ENCODE results near the gene CDX2. TPM values are rescaled to one million over a fixed set of nuclear protein-coding genes. Genes with fewer than 3 reads are reported as not detected.

The CDX2 gene
- total RNA-seq, 4 donors from 2014 or later, result not detected

DNA sequence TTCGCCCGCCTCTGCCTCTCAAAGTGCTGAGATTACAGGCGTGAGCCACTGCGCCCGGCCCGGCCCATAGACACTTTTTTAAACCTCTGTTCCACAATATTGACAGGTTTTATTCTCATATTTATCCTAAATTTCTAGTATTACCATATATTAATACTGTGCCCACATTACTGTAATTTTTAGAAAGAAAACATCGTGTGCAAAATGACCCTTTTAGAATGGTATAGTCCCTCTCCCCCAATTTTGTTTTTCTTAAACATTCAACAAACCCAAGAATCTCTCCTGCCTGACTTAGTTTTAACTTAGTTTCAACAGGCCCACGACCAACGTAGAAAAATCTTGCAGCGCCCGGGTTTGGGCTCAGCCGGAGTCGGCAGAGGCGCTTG is 9.1 kb downstream of the CDX2 start:
- TF ChIP-seq POLR2A (IDR thresholded peaks at IDR 0.05) (no peak), CTCF (IDR thresholded peaks at IDR 0.05) (no peak)
- DNase-seq (ENCODE audit: low spot score in 2 of 2), result no peak
- H3K4me3 ChIP-seq (ENCODE audit: low read depth, poor library complexity, severe bottlenecking), result no peak overlapping the region
- intact Hi-C loops (cut with DNase I; ENCODE audit: low total_unique reads), result loop anchor here (10.0 kb wide), 1 partner anchor 1295 kb away; no protein-coding TSS in a partner anchor
- WGBS, 2 donors, result 31 to 33% methylated on average over 14 of the region's 14 CpGs

DNA sequence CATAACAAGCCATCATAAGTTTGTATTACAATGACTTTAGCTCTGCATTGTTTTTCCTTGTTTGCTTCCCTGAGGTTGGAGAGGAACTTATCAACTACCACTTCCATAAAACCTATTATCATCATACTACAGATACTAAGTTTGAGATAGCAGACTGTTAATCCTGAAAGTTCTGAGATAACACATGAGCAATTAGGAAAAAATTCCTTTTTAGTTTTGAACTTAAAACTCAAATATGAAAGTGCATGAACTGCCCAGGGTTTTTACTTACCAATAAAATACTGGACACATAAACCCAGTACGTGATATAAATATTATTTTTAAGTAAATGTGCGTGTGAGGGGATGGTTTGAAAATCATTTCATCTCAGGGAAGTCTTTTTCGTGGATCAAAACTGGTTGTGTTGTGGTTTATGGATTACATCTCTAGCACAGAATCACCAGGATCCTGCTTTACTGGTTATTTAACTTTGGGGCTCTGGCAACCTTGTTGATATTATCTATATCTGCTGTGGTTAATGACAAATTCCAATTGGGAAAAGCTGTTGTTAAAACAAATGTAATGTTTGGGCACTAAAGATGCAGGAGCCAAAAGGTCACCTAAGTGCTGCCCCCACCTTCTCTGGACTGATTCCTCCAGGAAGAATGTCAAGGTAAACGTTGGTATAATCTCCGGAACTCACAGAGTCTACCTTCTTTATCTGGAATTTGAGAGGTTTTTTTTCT is 12.4 kb downstream of the CDX2 start:
- H3K4me3 ChIP-seq (ENCODE audit: low read depth, poor library complexity, severe bottlenecking), result no peak overlapping the region
- no peak for TF ChIP-seq POLR2A (IDR thresholded peaks at IDR 0.05)
- no peak for TF ChIP-seq CTCF (IDR thresholded peaks at IDR 0.05)
- intact Hi-C loops (cut with DNase I; ENCODE audit: low total_unique reads), result no loop called here
- WGBS, 2 donors, result 30 to 40% methylated on average over 5 of the region's 5 CpGs
- no peak for DNase-seq (ENCODE audit: low spot score in 2 of 2)

- H3K4me3 ChIP-seq (ENCODE audit: low read depth, poor library complexity, severe bottlenecking), result no peak overlapping the region
- 76 to 78% methylated on average over 11 of the region's 11 CpGs for WGBS, 2 donors
- no peak for DNase-seq (ENCODE audit: low spot score in 2 of 2)
- no peak for TF ChIP-seq CTCF (IDR thresholded peaks at IDR 0.05)
- no peak for TF ChIP-seq POLR2A (IDR thresholded peaks at IDR 0.05)
- intact Hi-C loops (cut with DNase I; ENCODE audit: low total_unique reads), result no loop called here
Measured at GRCh38 chr13:27955014-27955591, 14.0 kb downstream of the CDX2 start.

- DNase-seq (ENCODE audit: low spot score in 2 of 2), result no peak
- H3K4me3 ChIP-seq (ENCODE audit: low read depth, poor library complexity, severe bottlenecking), result peak overlapping the region; percentile 34
- TF ChIP-seq CTCF (IDR thresholded peaks at IDR 0.05) (no peak), POLR2A (IDR thresholded peaks at IDR 0.05) (no peak)
- intact Hi-C loops (cut with DNase I; ENCODE audit: low total_unique reads), result no loop called here
- 7 to 8% methylated on average over 38 to 40 of the region's 56 CpGs for WGBS, 2 donors
Measured at GRCh38 chr13:27954406-27954851, 14.7 kb downstream of the CDX2 start.

DNA sequence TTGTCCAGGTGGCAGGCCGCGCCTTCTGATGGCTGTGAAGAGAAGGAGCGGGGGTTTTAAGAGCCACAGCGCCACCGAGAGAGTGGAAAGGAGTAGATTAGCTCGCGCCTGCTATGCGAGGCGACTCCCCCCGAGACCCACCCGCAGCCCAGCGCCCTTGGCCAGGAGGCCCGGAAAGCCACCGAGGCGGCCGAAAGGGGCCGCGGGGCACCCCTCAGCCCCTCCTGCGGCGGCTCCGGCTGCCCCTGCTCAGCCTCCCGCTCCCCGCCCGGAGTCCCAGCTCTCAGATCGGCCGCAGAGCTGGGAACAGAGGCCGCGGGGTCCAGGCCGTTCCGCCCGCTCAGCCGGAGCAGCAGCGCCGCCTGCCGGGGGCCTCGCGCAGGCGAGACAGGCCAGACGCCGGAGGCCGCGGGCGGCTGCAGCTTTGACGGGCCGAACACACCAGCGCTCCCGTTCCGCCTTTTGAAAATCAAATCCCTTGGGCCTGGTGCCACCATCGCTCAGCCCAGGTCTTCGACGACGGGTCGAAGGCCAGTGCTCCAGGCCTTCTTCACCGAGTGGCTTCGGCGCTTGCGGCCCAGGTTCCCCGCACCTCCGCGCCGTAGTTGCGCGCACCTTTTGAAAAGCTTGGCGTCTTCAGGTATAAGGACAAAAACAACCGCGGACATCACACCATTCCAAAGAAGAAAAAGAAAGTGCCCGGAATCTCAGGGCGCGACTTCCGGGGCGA is 15.3 kb downstream of the CDX2 start:
- peak overlapping the region; percentile 34 for H3K4me3 ChIP-seq (ENCODE audit: low read depth, poor library complexity, severe bottlenecking)
- DNase-seq (ENCODE audit: low spot score in 2 of 2), result peak; percentile 46 to 91
- intact Hi-C loops (cut with DNase I; ENCODE audit: low total_unique reads), result no loop called here
- TF ChIP-seq CTCF (IDR thresholded peaks at IDR 0.05), result peak in 1 of 3 donors; percentile 29
- TF ChIP-seq POLR2A (IDR thresholded peaks at IDR 0.05), result no peak
- WGBS, 2 donors, result 2 to 3% methylated on average over 50 to 66 of the region's 71 CpGs

Data from lower leg skin (tissue), 4 donors.